Measurements from ENCODE around the gene ZNF609.

The ZNF609 gene

GRCh38 chr15:64706011-64706911 is 245.9 kb downstream of the ZNF609 start:
- no peaks in the 10 kb centered on the region for H3K9me3 ChIP-seq (ENCODE audit: control insufficient read depth, low read length)
- H3K36me3 ChIP-seq (ENCODE audit: control insufficient read depth, insufficient read depth, low read length), result no peaks in the 10 kb centered on the region
- H3K4me3 ChIP-seq (ENCODE audit: low read length), result no peak overlapping the region
- H3K27me3 ChIP-seq (ENCODE audit: control insufficient read depth, insufficient read depth, low read length), result no peaks in the 10 kb centered on the region
- no peak overlapping the region for H3K9ac ChIP-seq (ENCODE audit: low read length)
- H3K4me1 ChIP-seq (ENCODE audit: control insufficient read depth, insufficient read depth, low read length), result peaks cover 18% of the 10 kb centered on the region

DNA sequence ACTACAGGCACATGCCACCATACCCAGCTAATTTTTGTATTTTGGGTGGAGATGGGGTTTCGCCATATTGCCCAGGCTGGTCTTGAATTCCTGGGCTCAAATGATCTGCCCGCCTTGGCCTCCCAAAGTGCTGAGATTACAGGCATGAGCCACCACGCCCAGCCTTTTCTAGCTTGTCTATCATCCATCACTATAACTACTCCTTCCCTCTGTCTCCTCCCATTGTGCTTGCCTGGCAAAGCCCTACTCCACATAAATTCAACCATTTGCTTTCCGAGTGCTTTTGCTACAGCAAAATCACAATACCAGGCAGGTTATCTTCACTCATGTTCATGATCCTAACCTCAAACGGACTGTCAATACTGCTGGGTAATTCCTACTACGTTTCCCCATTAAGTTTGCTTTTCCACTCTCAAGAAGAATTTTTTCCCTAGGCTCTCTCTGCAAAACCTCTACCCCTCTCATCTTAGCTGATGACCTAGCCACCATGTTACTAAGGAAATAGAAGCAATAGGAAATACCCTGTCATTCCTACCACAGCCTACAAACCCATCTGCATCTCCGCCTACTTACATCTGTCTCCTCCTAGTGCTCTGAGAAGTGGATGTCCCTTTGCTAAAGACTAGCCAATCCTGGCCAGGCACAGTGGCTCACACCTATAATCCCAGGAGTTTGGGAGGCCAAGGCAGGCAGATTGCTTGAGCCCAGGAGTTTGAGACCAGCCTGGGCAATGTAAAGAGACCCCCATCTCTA is 250.5 kb downstream of the ZNF609 start:
- no peaks in the 10 kb centered on the region for H3K4me1 ChIP-seq (ENCODE audit: control insufficient read depth, insufficient read depth, low read length)
- no peak overlapping the region for H3K4me3 ChIP-seq (ENCODE audit: low read length)
- H3K27me3 ChIP-seq (ENCODE audit: control insufficient read depth, insufficient read depth, low read length), result no peaks in the 10 kb centered on the region
- H3K36me3 ChIP-seq (ENCODE audit: control insufficient read depth, insufficient read depth, low read length), result no peaks in the 10 kb centered on the region
- no peaks in the 10 kb centered on the region for H3K9me3 ChIP-seq (ENCODE audit: control insufficient read depth, low read length)
- no peak overlapping the region for H3K9ac ChIP-seq (ENCODE audit: low read length)

DNA sequence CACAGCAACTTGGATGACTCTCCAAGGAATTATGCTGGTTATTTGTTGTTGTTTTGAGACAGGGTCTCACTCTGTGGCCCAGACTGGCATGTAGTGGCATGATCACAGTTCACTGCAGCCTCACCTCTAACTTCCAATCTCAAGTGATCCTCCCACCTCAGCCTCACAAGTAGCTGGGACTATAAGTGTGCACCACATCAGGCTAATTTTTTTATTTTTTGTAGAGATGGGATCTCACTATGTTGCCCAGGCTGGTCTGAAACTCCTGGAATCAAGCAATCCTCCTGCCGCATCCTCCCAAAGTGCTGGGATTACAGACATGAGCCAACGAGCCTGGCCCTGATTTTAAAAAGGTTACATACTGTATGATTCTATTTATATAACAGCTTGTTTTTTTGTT is 252.0 kb downstream of the ZNF609 start:
- Histone ChIP-seq H3K36me3 (ENCODE audit: control insufficient read depth, insufficient read depth, low read length) (no peaks in the 10 kb centered on the region), H3K4me1 (ENCODE audit: control insufficient read depth, insufficient read depth, low read length) (no peaks in the 10 kb centered on the region), H3K27me3 (ENCODE audit: control insufficient read depth, insufficient read depth, low read length) (no peaks in the 10 kb centered on the region), H3K9me3 (ENCODE audit: control insufficient read depth, low read length) (no peaks in the 10 kb centered on the region), H3K4me3 (ENCODE audit: low read length) (no peak overlapping the region), H3K9ac (ENCODE audit: low read length) (no peak overlapping the region)

GRCh38 chr15:64713592-64713991 is 253.2 kb downstream of the ZNF609 start:
- Histone ChIP-seq H3K4me3 (ENCODE audit: low read length) (no peak overlapping the region), H3K36me3 (ENCODE audit: control insufficient read depth, insufficient read depth, low read length) (no peaks in the 10 kb centered on the region), H3K4me1 (ENCODE audit: control insufficient read depth, insufficient read depth, low read length) (no peaks in the 10 kb centered on the region), H3K27me3 (ENCODE audit: control insufficient read depth, insufficient read depth, low read length) (no peaks in the 10 kb centered on the region), H3K9me3 (ENCODE audit: control insufficient read depth, low read length) (no peaks in the 10 kb centered on the region), H3K9ac (ENCODE audit: low read length) (no peak overlapping the region)

- H3K4me1 ChIP-seq (ENCODE audit: control insufficient read depth, insufficient read depth, low read length), result no peaks in the 10 kb centered on the region
- H3K4me3 ChIP-seq (ENCODE audit: low read length), result no peak overlapping the region
- no peaks in the 10 kb centered on the region for H3K27me3 ChIP-seq (ENCODE audit: control insufficient read depth, insufficient read depth, low read length)
- H3K36me3 ChIP-seq (ENCODE audit: control insufficient read depth, insufficient read depth, low read length), result no peaks in the 10 kb centered on the region
- no peaks in the 10 kb centered on the region for H3K9me3 ChIP-seq (ENCODE audit: control insufficient read depth, low read length)
- no peak overlapping the region for H3K9ac ChIP-seq (ENCODE audit: low read length)
These were observed 256.1 kb downstream of the ZNF609 start for GRCh38 chr15:64716452-64716851.

DNA sequence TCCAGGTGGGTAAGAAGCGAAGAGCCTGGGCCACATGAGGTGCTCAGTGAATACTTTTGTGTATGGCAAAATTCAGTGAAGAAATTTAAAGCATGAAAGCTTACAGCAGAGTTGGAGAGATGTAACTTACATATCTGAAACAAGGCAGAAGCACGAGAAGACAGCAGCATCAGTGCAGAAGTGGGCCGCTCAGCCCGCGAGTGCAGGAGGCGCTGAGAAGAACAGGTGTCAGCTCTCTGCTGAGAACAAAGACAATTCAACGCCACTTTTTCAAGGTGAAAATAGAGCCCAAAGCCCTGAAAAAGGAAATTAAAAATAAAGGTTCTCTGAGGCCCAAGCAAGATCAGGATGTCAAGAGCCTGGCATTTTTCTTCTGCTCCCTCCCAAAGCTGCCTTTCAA is 256.8 kb downstream of the ZNF609 start:
- Histone ChIP-seq H3K9ac (ENCODE audit: low read length) (no peak overlapping the region), H3K4me1 (ENCODE audit: control insufficient read depth, insufficient read depth, low read length) (no peaks in the 10 kb centered on the region), H3K4me3 (ENCODE audit: low read length) (no peak overlapping the region), H3K9me3 (ENCODE audit: control insufficient read depth, low read length) (no peaks in the 10 kb centered on the region), H3K27me3 (ENCODE audit: control insufficient read depth, insufficient read depth, low read length) (no peaks in the 10 kb centered on the region), H3K36me3 (ENCODE audit: control insufficient read depth, insufficient read depth, low read length) (no peaks in the 10 kb centered on the region)

- H3K9ac ChIP-seq (ENCODE audit: low read length), result no peak overlapping the region
- H3K9me3 ChIP-seq (ENCODE audit: control insufficient read depth, low read length), result no peaks in the 10 kb centered on the region
- no peaks in the 10 kb centered on the region for H3K27me3 ChIP-seq (ENCODE audit: control insufficient read depth, insufficient read depth, low read length)
- no peak overlapping the region for H3K4me3 ChIP-seq (ENCODE audit: low read length)
- H3K4me1 ChIP-seq (ENCODE audit: control insufficient read depth, insufficient read depth, low read length), result no peaks in the 10 kb centered on the region
- H3K36me3 ChIP-seq (ENCODE audit: control insufficient read depth, insufficient read depth, low read length), result no peaks in the 10 kb centered on the region
These were observed 257.5 kb downstream of the ZNF609 start for GRCh38 chr15:64717735-64718495.

- H3K36me3 ChIP-seq (ENCODE audit: control insufficient read depth, insufficient read depth, low read length), result no peaks in the 10 kb centered on the region
- H3K4me3 ChIP-seq (ENCODE audit: low read length), result no peak overlapping the region
- H3K27me3 ChIP-seq (ENCODE audit: control insufficient read depth, insufficient read depth, low read length), result no peaks in the 10 kb centered on the region
- H3K9ac ChIP-seq (ENCODE audit: low read length), result no peak overlapping the region
- no peaks in the 10 kb centered on the region for H3K4me1 ChIP-seq (ENCODE audit: control insufficient read depth, insufficient read depth, low read length)
- no peaks in the 10 kb centered on the region for H3K9me3 ChIP-seq (ENCODE audit: control insufficient read depth, low read length)
These were observed 259.8 kb downstream of the ZNF609 start for GRCh38 chr15:64720188-64720587.

- H3K4me1 ChIP-seq (ENCODE audit: control insufficient read depth, insufficient read depth, low read length), result no peaks in the 10 kb centered on the region
- H3K27me3 ChIP-seq (ENCODE audit: control insufficient read depth, insufficient read depth, low read length), result no peaks in the 10 kb centered on the region
- no peak overlapping the region for H3K9ac ChIP-seq (ENCODE audit: low read length)
- H3K9me3 ChIP-seq (ENCODE audit: control insufficient read depth, low read length), result no peaks in the 10 kb centered on the region
- no peak overlapping the region for H3K4me3 ChIP-seq (ENCODE audit: low read length)
- no peaks in the 10 kb centered on the region for H3K36me3 ChIP-seq (ENCODE audit: control insufficient read depth, insufficient read depth, low read length)
These were observed 269.8 kb downstream of the ZNF609 start for GRCh38 chr15:64730151-64730550.

DNA sequence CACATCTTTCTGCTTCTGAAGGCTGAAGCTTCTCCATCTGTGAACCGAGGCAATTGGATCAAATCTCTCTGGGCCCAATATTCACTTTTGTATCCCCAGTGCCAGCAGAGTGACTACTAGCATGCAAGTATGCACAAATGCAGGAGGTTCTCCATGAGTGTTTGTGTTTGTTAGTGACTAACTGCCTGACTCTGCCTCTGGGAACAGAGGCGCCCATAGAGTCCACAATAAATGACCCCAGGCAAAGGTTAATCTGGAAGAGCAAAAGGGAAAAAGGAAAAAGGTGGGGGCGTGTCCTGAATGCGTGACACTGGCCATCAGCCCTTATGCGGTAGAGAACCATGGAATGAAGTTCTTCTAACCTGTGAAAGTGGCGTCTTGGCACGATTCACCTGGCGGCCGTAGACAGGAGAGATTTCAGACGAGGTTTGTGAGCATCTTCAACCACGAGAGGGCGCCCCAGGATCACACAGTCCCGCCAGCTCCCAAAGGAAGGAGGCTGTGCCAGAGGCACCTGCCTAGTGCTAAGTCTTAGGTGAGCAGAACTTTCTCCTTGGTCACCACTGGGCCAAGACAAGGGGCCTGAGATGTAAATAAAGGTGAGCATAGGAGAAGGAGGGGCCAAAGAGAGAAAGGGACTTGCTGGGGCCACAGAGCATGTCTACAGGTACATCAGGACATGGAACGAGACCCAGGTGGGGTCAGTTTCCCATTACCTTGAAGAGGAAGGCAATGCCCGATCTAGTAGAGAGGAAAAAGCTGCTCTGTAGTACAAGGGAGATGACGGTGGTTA is 270.8 kb downstream of the ZNF609 start:
- Histone ChIP-seq H3K27me3 (ENCODE audit: control insufficient read depth, insufficient read depth, low read length) (no peaks in the 10 kb centered on the region), H3K4me1 (ENCODE audit: control insufficient read depth, insufficient read depth, low read length) (no peaks in the 10 kb centered on the region), H3K9me3 (ENCODE audit: control insufficient read depth, low read length) (no peaks in the 10 kb centered on the region), H3K36me3 (ENCODE audit: control insufficient read depth, insufficient read depth, low read length) (no peaks in the 10 kb centered on the region), H3K9ac (ENCODE audit: low read length) (peak overlapping the region; percentile 23), H3K4me3 (ENCODE audit: low read length) (no peak overlapping the region)

- no peak overlapping the region for H3K4me3 ChIP-seq (ENCODE audit: low read length)
- H3K27me3 ChIP-seq (ENCODE audit: control insufficient read depth, insufficient read depth, low read length), result no peaks in the 10 kb centered on the region
- H3K36me3 ChIP-seq (ENCODE audit: control insufficient read depth, insufficient read depth, low read length), result no peaks in the 10 kb centered on the region
- H3K9ac ChIP-seq (ENCODE audit: low read length), result no peak overlapping the region
- no peaks in the 10 kb centered on the region for H3K9me3 ChIP-seq (ENCODE audit: control insufficient read depth, low read length)
- no peaks in the 10 kb centered on the region for H3K4me1 ChIP-seq (ENCODE audit: control insufficient read depth, insufficient read depth, low read length)
These were observed 271.4 kb downstream of the ZNF609 start for GRCh38 chr15:64731805-64732151.
